ENCODE measurements around the gene GIPC1.

GRCh38 chr19:14494411-14494810, 1.5 kb downstream of the GIPC1 start:
- TF ChIP-seq EZH2 (IDR thresholded peaks at IDR 0.05; ENCODE audit: borderline replicate concordance, low read length), result no peak
- no peak for TF ChIP-seq CTCF (IDR thresholded peaks at IDR 0.05; ENCODE audit: low read length)

All from OCI-LY1 (cell line).